ENCODE data around the gene UBTD2.

GRCh38 chr5:172280929-172281328, 2.6 kb downstream of the UBTD2 start:
- TF ChIP-seq CTCF (conservative IDR thresholded peaks at IDR 0.05 in 1 of 2, IDR thresholded peaks at IDR 0.05 in 1 of 2; ENCODE audit: low read depth in 1 of 2, low read length in 2 of 2) (no peak), EZH2 (IDR thresholded peaks at IDR 0.05; ENCODE audit: low read length, missing control alignments) (no peak)

All from fibroblast of lung (primary cell).